OCI-LY7 (cell line): Measurements from ENCODE around the gene DENND1A. TPM values are rescaled to one million over a fixed set of nuclear protein-coding genes. Genes with fewer than 3 reads are reported as not detected.

ENCODE experiments used
- BruUV-seq: library from RNA; stranded (reverse); fragments of 400-500 nt; replicated peaks from 2 replicates; lab custom pipeline; 2021; lab: Mats Ljungman, UMichigan
- CTCF ChIA-PET: fragments of 300-600 bp; sonication (Branson Sonifier 250); formaldehyde crosslinking; loops from one replicate; lab custom pipeline; 2022; ENCODE audit warnings: antibody characterized with exemption; ENCODE audit not compliant: unreplicated experiment; lab: Charles Lee
- POLR2A ChIA-PET: fragments of 300-600 bp; sonication (Branson Sonifier 250); formaldehyde crosslinking; loops from one replicate; lab custom pipeline; 2022; ENCODE audit warnings: antibody characterized with exemption; lab: Charles Lee
- DNase-seq: peaks from one replicate; pipeline ENCODE4 v3.0.0-alpha.2; 2015; ENCODE audit warnings: low spot score
- H2AFZ ChIP-seq: fragments of 200-600 bp; sonication (generic), shearing (Covaris generic); 2 replicates; pipeline ENCODE4 v1.6.1; 2014; ENCODE audit warnings: mild to moderate bottlenecking, antibody characterized with exemption, low read length, moderate library complexity
- H3K27ac ChIP-seq: fragments of 200-600 bp; sonication (generic); 2 replicates; pipeline ENCODE4 v1.5.1; 2014; ENCODE audit warnings: mixed run types, low read depth, mild to moderate bottlenecking, moderate library complexity, low read length, inconsistent platforms; ENCODE audit not compliant: poor library complexity, severe bottlenecking
- H3K36me3 ChIP-seq: fragments of 200-600 bp; sonication (generic); 2 replicates; pipeline ENCODE4 v1.6.1; 2014; ENCODE audit warnings: mild to moderate bottlenecking, antibody characterized with exemption, low read length, moderate library complexity, mixed read lengths; ENCODE audit not compliant: insufficient read depth
- H3K4me1 ChIP-seq: fragments of 200-600 bp; sonication (generic); 2 replicates; pipeline ENCODE4 v1.5.1; 2014; ENCODE audit warnings: mild to moderate bottlenecking, low read length; ENCODE audit not compliant: insufficient read depth, poor library complexity, severe bottlenecking
- H3K4me2 ChIP-seq: fragments of 200-600 bp; sonication (generic); 2 replicates; pipeline ENCODE4 v1.6.1; 2014; ENCODE audit warnings: mild to moderate bottlenecking, low read length
- H3K4me3 ChIP-seq: fragments of 200-600 bp; sonication (generic); 2 replicates; pipeline ENCODE4 v1.5.1; 2014; ENCODE audit warnings: mild to moderate bottlenecking, low read depth, low read length; ENCODE audit not compliant: poor library complexity, severe bottlenecking
- H3K79me2 ChIP-seq: fragments of 200-600 bp; sonication (generic); 2 replicates; pipeline ENCODE4 v1.6.1; 2016; ENCODE audit warnings: low read depth, mild to moderate bottlenecking, low read length, moderate library complexity, mixed read lengths; ENCODE audit not compliant: insufficient read depth
- H3K9me2 ChIP-seq: fragments of 200-600 bp; sonication (generic); 2 replicates; pipeline ENCODE4 v1.6.1; 2016; ENCODE audit warnings: mild to moderate bottlenecking, low read length, mixed read lengths; ENCODE audit not compliant: insufficient read depth
- H3K9me3 ChIP-seq: fragments of 200-600 bp; sonication (generic); 2 replicates; pipeline ENCODE4 v1.6.1; 2014; ENCODE audit warnings: mild to moderate bottlenecking, mixed run types, low read length, mixed read lengths
- H4K20me1 ChIP-seq: fragments of 200-600 bp; sonication (generic); 2 replicates; pipeline ENCODE4 v1.6.1; 2014; ENCODE audit warnings: mild to moderate bottlenecking, antibody characterized with exemption, low read length, moderate library complexity, mixed read lengths; ENCODE audit not compliant: insufficient read depth
- CTCF ChIP-seq: fragments of 200-600 bp; sonication (generic); conservative IDR thresholded peaks from 2 replicates; pipeline ENCODE4 v1.5.1; 2014; ENCODE audit warnings: mild to moderate bottlenecking, antibody characterized with exemption, low read length, moderate library complexity, mixed read lengths
- EZH2phosphoT487 ChIP-seq: fragments of 200-600 bp; sonication (generic); IDR thresholded peaks from 2 replicates; pipeline ENCODE4 v1.6.1; 2018; ENCODE audit warnings: low read depth, borderline replicate concordance, mild to moderate bottlenecking, mixed run types, antibody characterized with exemption, low read length, moderate library complexity, mixed read lengths
- intact Hi-C: fragments of 100-400 bp; cut with micrococcal nuclease; formaldehyde crosslinking; loops from one replicate; pipeline ENCODE4 v1.10.0; 2022; ENCODE audit not compliant: unreplicated experiment
- total RNA-seq, 2 experiments: library from RNA; depleted of rRNA in 1 of 2; stranded (reverse); fragments of >200 nt in 1 of 2; shearing (Covaris generic) in 1 of 2; gene quantifications; 2 replicates each; pipeline ENCODE4 v1.2.3, GENCODE V29; 2014 to 2022

Gene DENND1A
- total RNA-seq, 2 experiments from 2014 or later: 17.9 to 36.3 TPM

GRCh38 chr9:123776708-123777537 is 153.0 kb downstream of the DENND1A start:
- ChIA-PET CTCF (no interaction called here), POLR2A (no interaction called here)

GRCh38 chr9:123775289-123776284 is 154.3 kb downstream of the DENND1A start:
- no peaks in the 10 kb centered on the region for H3K9me3 ChIP-seq
- no TSS peak for BruUV-seq
- no peak overlapping the region for H3K4me3 ChIP-seq
- no peaks in the 10 kb centered on the region for H3K79me2 ChIP-seq
- intact Hi-C loops: no loop called here
- H2AFZ ChIP-seq: no peak overlapping the region
- no peak for DNase-seq
- no peak overlapping the region for H3K27ac ChIP-seq
- no peaks in the 10 kb centered on the region for H3K36me3 ChIP-seq
- H3K4me2 ChIP-seq: no peak overlapping the region
- TF ChIP-seq EZH2phosphoT487 (no peak), CTCF (no peak)
- POLR2A ChIA-PET: interaction anchor here (0.6 to 1.4 kb wide), 4 partner anchors 21 to 671 kb away, joined by 3 to 5 read pairs (median 4); no protein-coding TSS in a partner anchor
- no peaks in the 10 kb centered on the region for H3K9me2 ChIP-seq
- CTCF ChIA-PET: no interaction called here
- H3K4me1 ChIP-seq: peaks cover 8% of the 10 kb centered on the region
- H4K20me1 ChIP-seq: no peaks in the 10 kb centered on the region

More at GRCh38 chr9:123776708-123777537, 153.0 kb downstream of the DENND1A start:
- no peaks in the 10 kb centered on the region for H3K36me3 ChIP-seq
- H3K9me3 ChIP-seq: no peaks in the 10 kb centered on the region
- DNase-seq: no peak
- TF ChIP-seq EZH2phosphoT487 (no peak), CTCF (no peak)
- no peaks in the 10 kb centered on the region for H3K9me2 ChIP-seq
- H3K27ac ChIP-seq: no peak overlapping the region
- no peak overlapping the region for H2AFZ ChIP-seq
- intact Hi-C loops: no loop called here
- no peaks in the 10 kb centered on the region for H3K79me2 ChIP-seq
- BruUV-seq: no TSS peak
- H3K4me3 ChIP-seq: no peak overlapping the region
- H3K4me2 ChIP-seq: no peak overlapping the region
- H4K20me1 ChIP-seq: no peaks in the 10 kb centered on the region
- H3K4me1 ChIP-seq: peaks cover 8% of the 10 kb centered on the region
